ENCODE results near the gene GTF3C1.

GTF3C1 gene

GRCh38 chr16:27522173-27522707, 27.5 kb downstream of the GTF3C1 start:
- no peak overlapping the region for H3K4me3 ChIP-seq (ENCODE audit: low read depth, low read length)
- no peak for DNase-seq (ENCODE audit: low read depth)
- TF ChIP-seq CTCF (IDR thresholded peaks at IDR 0.05; ENCODE audit: low read depth, low read length) = no peak
- no peak for TF ChIP-seq MYC (IDR thresholded peaks at IDR 0.05; ENCODE audit: low read depth, low read length)
- TF ChIP-seq POLR2A (IDR thresholded peaks at IDR 0.05; ENCODE audit: extremely low read depth, insufficient read length) = no peak
- no peak for TF ChIP-seq MAX (IDR thresholded peaks at IDR 0.05; ENCODE audit: low read depth, low read length)

GRCh38 chr16:27520982-27521673, 28.6 kb downstream of the GTF3C1 start:
- no peak for TF ChIP-seq CTCF (IDR thresholded peaks at IDR 0.05; ENCODE audit: low read depth, low read length)
- no peak for TF ChIP-seq POLR2A (IDR thresholded peaks at IDR 0.05; ENCODE audit: extremely low read depth, insufficient read length)
- TF ChIP-seq MAX (IDR thresholded peaks at IDR 0.05; ENCODE audit: low read depth, low read length) = no peak
- no peak for TF ChIP-seq MYC (IDR thresholded peaks at IDR 0.05; ENCODE audit: low read depth, low read length)
- H3K4me3 ChIP-seq (ENCODE audit: low read depth, low read length) = no peak overlapping the region
- no peak for DNase-seq (ENCODE audit: low read depth)

GRCh38 chr16:27518226-27518625, 31.5 kb downstream of the GTF3C1 start:
- H3K4me3 ChIP-seq (ENCODE audit: low read depth, low read length) = no peak overlapping the region
- DNase-seq (ENCODE audit: low read depth) = no peak
- TF ChIP-seq MYC (IDR thresholded peaks at IDR 0.05; ENCODE audit: low read depth, low read length) = no peak
- TF ChIP-seq POLR2A (IDR thresholded peaks at IDR 0.05; ENCODE audit: extremely low read depth, insufficient read length) = no peak
- no peak for TF ChIP-seq MAX (IDR thresholded peaks at IDR 0.05; ENCODE audit: low read depth, low read length)
- no peak for TF ChIP-seq CTCF (IDR thresholded peaks at IDR 0.05; ENCODE audit: low read depth, low read length)

- H3K4me3 ChIP-seq (ENCODE audit: low read depth, low read length) = no peak overlapping the region
- no peak for DNase-seq (ENCODE audit: low read depth)
- TF ChIP-seq POLR2A (IDR thresholded peaks at IDR 0.05; ENCODE audit: extremely low read depth, insufficient read length) (no peak), MAX (IDR thresholded peaks at IDR 0.05; ENCODE audit: low read depth, low read length) (no peak), MYC (IDR thresholded peaks at IDR 0.05; ENCODE audit: low read depth, low read length) (no peak), CTCF (IDR thresholded peaks at IDR 0.05; ENCODE audit: low read depth, low read length) (no peak)
Observed at GRCh38 chr16:27517664-27518063, 32.0 kb downstream of the GTF3C1 start.

- no peak overlapping the region for H3K4me3 ChIP-seq (ENCODE audit: low read depth, low read length)
- TF ChIP-seq MAX (IDR thresholded peaks at IDR 0.05; ENCODE audit: low read depth, low read length) (no peak), POLR2A (IDR thresholded peaks at IDR 0.05; ENCODE audit: extremely low read depth, insufficient read length) (no peak), CTCF (IDR thresholded peaks at IDR 0.05; ENCODE audit: low read depth, low read length) (no peak)
- no peak for DNase-seq (ENCODE audit: low read depth)
Observed at GRCh38 chr16:27516365-27516764, 33.3 kb downstream of the GTF3C1 start.

Data from NB4 (cell line).